ENCODE data around the gene TOPAZ1. TPM values are rescaled to one million over a fixed set of nuclear protein-coding genes. Genes with fewer than 3 reads are reported as not detected.

TOPAZ1 gene
- total RNA-seq, 1 donor from 2014 or later, result not detected

DNA sequence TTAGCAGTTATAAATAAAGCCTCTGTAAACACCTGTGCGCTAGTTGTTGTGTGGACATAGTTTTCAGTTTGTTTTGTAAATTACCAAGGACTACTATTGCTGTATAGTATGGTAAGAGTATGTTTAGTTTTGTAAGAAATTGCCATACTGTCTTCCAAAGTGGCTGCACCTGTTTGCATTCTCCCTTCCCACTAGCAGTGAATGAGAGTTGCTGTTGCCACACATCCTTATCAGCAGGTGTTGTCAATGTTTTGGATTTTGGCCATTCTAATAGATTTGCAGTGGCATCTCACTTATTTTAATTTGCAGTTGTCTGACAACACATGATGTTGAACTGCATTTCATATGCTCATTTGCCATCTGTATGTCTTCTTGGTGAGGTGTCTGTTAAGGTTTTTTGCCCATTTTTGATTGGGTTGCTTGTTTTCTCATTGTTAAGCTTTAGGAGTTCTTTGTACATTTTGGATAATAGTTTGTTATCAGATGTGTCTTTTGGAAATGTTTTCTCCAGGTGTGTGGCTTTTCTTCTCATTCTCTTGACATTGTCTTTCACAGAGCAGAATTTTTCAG lies 111.8 kb downstream of the TOPAZ1 start:
- Histone ChIP-seq H3K4me3 (no peak overlapping the region), H3K36me3 (no peaks in the 10 kb centered on the region), H3K9me3 (no peaks in the 10 kb centered on the region), H3K27me3 (no peaks in the 10 kb centered on the region), H3K4me1 (peaks cover 6% of the 10 kb centered on the region), H3K27ac (no peak overlapping the region)
- ATAC-seq, result no peak
- no peak for DNase-seq
- intact Hi-C loops (cut with DNase I), result no loop called here
- TF ChIP-seq, protein P1, sequence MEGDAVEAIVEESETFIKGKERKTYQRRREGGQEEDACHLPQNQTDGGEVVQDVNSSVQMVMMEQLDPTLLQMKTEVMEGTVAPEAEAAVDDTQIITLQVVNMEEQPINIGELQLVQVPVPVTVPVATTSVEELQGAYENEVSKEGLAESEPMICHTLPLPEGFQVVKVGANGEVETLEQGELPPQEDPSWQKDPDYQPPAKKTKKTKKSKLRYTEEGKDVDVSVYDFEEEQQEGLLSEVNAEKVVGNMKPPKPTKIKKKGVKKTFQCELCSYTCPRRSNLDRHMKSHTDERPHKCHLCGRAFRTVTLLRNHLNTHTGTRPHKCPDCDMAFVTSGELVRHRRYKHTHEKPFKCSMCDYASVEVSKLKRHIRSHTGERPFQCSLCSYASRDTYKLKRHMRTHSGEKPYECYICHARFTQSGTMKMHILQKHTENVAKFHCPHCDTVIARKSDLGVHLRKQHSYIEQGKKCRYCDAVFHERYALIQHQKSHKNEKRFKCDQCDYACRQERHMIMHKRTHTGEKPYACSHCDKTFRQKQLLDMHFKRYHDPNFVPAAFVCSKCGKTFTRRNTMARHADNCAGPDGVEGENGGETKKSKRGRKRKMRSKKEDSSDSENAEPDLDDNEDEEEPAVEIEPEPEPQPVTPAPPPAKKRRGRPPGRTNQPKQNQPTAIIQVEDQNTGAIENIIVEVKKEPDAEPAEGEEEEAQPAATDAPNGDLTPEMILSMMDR (IDR thresholded peaks at IDR 0.05), result no peak

DNA sequence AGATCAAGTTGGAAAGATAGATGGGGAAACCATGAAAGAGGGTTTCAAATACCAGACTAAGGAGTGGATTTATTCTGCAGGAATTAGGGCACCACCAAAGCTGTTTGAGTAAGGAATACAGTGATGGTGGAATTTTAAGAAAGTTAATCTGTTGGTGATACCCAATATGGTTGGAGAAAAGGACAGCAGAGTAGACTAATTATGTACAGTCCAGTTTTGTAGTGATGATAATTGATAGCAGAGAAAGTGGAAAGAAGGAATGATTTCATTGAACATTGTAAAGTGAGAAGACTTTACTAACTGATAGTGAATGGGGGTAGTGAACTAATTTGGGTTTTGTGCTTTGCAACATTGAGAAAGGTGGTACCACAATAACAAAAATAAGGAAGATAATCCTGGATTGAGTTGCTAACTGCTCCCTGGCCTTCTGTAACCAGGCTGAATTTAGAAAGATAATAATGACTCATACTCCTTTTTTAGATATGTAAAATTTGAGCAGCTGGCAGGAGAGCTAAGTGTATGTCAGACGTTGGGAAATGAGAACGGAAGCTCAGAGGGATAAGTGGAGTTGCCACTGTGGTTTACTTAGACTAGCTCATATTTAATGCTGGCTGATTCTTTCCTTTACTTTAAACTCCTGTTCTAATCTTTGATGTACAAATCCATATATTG lies 113.8 kb downstream of the TOPAZ1 start:
- Histone ChIP-seq H3K4me1 (peaks cover 6% of the 10 kb centered on the region), H3K27me3 (no peaks in the 10 kb centered on the region), H3K9me3 (no peaks in the 10 kb centered on the region), H3K4me3 (no peak overlapping the region), H3K36me3 (no peaks in the 10 kb centered on the region), H3K27ac (peak overlapping the region; percentile 26)
- intact Hi-C loops (cut with DNase I), result no loop called here
- TF ChIP-seq, protein P1 (IDR thresholded peaks at IDR 0.05), result no peak
- peak; percentile 87 for ATAC-seq
- no peak for DNase-seq

DNA sequence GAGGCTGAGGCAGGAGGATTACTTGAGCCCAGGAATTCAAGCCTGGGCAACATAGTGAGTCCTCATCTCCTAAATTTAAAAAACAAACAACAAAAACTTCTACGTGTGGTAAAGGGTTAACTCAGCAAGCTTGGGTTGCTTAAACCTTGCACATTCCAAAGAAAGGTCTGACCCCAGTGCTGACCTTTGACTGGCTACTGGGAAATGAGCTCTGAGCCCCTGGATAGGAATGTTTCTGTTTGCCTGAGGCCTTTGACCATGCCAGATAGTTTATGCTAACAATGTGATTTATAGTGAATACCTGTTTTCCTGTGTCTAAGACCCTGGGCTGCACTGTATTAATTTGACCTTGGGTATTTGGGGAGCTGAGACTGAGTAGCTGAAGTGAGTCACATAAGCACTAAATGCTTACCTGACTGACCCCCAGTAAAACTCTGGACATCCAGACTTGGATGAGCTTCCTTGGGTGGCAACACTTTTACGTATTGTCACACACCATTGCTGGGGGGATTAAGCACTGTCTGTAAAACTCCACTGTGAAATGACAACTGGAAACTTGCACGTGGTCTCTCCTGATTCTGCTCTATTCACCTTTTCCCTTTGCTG lies 117.6 kb downstream of the TOPAZ1 start:
- intact Hi-C loops (cut with DNase I), result no loop called here
- no peak for DNase-seq
- ATAC-seq, result no peak
- Histone ChIP-seq H3K36me3 (peaks cover 7% of the 10 kb centered on the region), H3K27ac (no peak overlapping the region), H3K4me1 (peaks cover 6% of the 10 kb centered on the region), H3K27me3 (no peaks in the 10 kb centered on the region), H3K9me3 (no peaks in the 10 kb centered on the region), H3K4me3 (no peak overlapping the region)
- TF ChIP-seq, protein P1 (IDR thresholded peaks at IDR 0.05), result no peak

DNA sequence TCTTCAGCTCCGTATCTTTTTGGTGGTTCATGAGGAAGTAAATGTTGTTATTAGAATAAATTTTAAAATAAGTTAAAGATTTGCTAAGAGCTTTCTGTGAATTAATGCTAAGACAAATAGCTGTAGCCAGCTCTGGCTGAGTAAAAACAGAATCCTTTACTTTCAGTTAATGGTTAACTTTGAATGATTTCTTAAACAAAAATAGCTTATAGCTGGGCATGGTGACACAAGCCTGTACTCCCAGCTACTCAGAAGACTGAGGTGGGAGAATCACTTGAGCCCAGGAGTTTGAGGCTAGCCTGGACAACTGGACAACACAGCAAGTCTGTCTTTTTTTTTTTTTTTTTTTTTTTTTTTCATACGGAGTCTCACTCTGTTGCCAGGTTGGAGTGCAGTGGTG lies 121.9 kb downstream of the TOPAZ1 start:
- Histone ChIP-seq H3K4me3 (no peak overlapping the region), H3K9me3 (no peaks in the 10 kb centered on the region), H3K27me3 (no peaks in the 10 kb centered on the region), H3K36me3 (peaks cover 11% of the 10 kb centered on the region), H3K4me1 (no peaks in the 10 kb centered on the region), H3K27ac (no peak overlapping the region)
- ATAC-seq (no peak), DNase-seq (no peak)
- intact Hi-C loops (cut with DNase I), result no loop called here
- TF ChIP-seq, protein P1 (IDR thresholded peaks at IDR 0.05), result no peak

DNA sequence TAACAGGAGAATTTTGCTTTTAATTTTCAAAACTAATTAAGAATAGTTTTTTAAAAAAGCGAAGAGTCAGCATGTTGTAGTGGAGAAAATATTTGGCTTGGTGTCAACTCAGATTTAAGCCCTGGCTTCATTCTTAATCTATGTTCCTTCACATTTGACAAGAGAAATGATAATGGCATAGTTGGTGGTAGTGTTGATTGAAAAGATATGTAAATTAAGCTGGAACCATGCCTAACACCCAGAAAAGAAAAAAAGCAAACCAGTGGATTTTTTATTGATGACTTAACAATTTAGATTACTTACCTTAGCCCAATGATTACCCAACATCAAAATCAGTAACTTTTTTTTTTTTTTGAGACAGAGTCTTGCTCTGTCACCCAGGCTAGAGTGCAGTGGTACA lies 124.3 kb downstream of the TOPAZ1 start:
- peaks cover 18% of the 10 kb centered on the region for H3K36me3 ChIP-seq
- TF ChIP-seq, protein P1 (IDR thresholded peaks at IDR 0.05), result no peak
- H3K4me1 ChIP-seq, result no peaks in the 10 kb centered on the region
- H3K9me3 ChIP-seq, result no peaks in the 10 kb centered on the region
- intact Hi-C loops (cut with DNase I), result no loop called here
- no peaks in the 10 kb centered on the region for H3K27me3 ChIP-seq
- H3K27ac ChIP-seq, result no peak overlapping the region
- no peak for ATAC-seq
- DNase-seq, result no peak
- no peak overlapping the region for H3K4me3 ChIP-seq

Data from upper lobe of right lung (tissue), 1 donor.